ENCODE data around the gene MYEF2.

GRCh38 chr15:48102167-48102566 is 75.9 kb downstream of the MYEF2 start:
- TF ChIP-seq CTCF (IDR thresholded peaks at IDR 0.05), result no peak
- no peak for TF ChIP-seq POLR2A (IDR thresholded peaks at IDR 0.05)

All from tibial nerve (tissue), 3 donors.